Esophagus mucosa (tissue), 1 donor: ENCODE results near the gene CREB3. TPM values are rescaled to one million over a fixed set of nuclear protein-coding genes. Genes with fewer than 3 reads are reported as not detected.

Experiments used
- ATAC-seq: fragments of 200-7000 bp; cut with Tn5 transposase; one replicate; pipeline ENCODE4 v1.9.1; 2020
- total RNA-seq: library from RNA; stranded (reverse); gene quantifications from one replicate; pipeline ENCODE4 v1.2.4, GENCODE V29; 2023
- donor health status: DM: yes; HTN: yes; CAD: no.

Gene CREB3, protein sequence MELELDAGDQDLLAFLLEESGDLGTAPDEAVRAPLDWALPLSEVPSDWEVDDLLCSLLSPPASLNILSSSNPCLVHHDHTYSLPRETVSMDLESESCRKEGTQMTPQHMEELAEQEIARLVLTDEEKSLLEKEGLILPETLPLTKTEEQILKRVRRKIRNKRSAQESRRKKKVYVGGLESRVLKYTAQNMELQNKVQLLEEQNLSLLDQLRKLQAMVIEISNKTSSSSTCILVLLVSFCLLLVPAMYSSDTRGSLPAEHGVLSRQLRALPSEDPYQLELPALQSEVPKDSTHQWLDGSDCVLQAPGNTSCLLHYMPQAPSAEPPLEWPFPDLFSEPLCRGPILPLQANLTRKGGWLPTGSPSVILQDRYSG
- total RNA-seq, result 15.1 TPM

DNA sequence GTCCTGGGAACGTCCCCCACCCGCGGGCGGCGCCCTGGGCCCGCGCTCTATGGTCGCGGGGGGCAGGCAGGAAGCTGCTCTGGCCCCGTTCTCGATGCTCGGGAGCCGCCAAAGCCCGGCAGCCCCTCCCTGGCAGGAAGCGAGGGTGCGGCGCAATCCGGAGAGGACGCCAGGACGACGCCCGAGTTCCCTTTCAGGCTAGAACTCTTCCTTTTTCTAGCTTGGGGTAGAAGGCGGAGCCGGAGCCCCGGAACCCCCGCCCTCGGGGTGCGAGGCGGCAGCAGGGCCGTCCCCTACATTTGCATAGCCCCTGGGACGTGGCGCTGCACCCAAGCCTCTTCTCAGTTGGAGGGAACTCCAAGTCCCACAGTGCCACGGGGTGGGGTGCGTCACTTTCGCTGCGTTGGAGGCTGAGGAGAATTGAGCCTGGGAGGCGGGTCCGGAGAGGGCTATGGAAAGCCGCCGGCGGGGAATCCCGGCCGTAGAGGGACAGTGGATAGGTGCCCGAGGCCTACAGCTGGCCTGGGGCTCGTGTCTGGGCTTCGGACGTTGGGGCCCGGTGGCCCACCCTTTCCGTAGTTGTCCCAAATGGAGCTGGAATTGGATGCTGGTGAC is at the start of gene CREB3, which contains the start of gene TLN1:
TSS of gene CREB3 (plus strand) at position 482 of the 615 bp plus-strand sequence. CDS start at position 589, 107 bp downstream.
TSS of gene TLN1 (minus strand) at position 11 of the 615 bp plus-strand sequence. CDS start 6,501 bp downstream, outside the sequence.
- peak; percentile 92 for ATAC-seq

DNA sequence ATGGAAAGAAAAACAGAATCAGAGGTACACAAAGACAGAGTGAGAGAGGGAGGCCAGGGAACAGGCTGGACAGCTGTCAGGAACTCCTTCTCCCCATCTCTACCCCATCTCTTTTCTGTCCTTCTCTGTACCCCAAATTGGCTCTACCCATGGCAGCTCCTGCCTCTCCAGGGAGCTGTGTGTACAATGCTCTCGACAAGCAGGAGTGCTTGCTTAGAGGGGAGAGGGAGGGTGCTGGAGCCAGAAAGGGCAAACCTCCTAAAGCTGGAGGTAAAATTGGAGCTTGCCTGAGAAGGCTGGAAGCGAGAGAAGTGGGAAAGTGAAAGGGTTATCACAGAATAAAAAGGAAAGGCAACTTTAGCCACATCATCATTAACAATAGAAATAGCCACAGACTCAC is 49.1 kb upstream of the CREB3 start:
- ATAC-seq, result no peak

DNA sequence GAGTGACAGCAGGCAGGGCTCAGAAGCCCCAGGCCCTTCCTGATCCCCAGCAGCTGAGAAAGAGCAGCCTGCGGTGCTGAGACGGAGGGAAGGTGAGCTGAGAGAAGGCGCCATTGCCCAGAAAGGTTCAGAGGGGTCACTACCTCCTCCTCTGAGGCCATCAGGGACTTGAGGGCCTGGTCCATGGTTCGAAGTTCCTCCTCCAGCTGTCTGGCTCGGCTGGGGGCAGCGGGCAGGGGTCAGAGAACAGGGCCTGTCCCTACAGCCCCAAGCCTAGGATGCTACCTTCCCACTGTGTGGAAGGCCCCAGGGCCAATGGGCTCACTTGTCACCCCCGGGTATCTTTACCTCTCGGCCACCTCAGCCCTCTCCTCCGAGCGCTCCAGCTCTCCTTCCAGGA is 47.5 kb upstream of the CREB3 start:
- ATAC-seq, result no peak

DNA sequence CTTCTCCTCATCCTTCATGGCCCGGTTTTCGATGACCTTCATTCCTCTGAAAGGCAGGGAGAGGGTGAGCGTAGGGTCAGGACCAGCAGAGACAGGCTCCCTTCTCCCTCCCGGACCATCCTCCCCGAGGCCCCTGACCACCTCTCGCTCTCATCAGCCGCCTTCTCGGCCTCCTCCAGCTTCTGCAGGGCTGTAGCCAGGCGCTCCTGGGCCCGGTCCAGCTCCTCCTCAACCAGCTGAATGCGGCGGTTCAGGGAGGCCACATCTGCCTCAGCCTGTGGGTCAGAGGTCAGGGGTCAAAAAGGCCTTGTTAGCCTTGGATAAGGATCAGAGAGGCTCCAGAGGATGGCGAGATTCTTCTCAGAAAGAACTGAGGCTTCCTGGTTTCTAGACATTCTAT is 47.0 kb upstream of the CREB3 start:
- no peak for ATAC-seq

DNA sequence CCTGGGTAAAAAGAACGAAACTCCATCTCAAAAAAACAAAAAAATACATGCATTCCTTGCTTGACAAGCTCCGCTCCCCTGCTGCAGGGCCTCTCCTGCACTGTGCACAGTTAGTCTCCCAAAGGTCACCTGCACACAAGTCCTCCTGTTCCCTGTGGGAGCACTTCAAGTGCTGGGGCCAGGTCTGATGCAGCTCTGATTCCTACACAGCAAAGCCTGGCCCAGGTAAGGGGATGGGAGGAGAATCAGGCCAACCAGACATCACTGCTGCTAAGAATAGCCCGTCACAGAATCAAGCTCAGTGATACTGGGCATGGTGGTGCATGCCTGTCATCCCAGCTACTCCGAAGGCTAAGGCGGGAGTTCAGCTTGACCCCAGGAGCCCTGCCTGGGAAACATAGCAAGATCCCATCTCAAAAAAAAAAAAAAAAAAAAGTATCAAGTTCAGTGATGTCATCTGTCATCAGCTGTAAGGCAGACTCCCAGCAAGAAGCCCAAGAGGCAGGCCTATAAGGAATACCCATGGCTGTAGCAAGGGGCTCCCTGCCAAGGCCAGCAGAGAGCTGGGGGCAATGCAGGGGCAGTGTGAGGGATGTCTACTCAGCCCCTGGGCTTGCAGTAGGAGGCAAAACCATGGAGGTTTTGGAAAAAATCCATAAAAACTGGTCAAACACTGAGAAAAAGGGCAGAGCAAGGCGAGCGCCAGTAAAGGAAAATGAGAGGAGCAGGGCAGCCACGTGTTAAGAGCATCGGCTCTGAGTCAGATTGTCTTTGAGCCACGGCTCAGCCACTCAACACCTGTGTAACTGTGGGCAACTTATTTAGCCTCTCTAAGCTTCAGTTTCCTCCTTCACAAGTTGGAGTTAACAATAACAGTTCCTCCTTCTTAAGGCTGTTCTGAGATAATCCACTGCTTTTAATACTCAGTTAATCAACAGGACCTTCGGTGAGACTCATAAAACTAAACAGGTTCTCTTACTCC is 46.0 kb upstream of the CREB3 start:
- ATAC-seq, result no peak

DNA sequence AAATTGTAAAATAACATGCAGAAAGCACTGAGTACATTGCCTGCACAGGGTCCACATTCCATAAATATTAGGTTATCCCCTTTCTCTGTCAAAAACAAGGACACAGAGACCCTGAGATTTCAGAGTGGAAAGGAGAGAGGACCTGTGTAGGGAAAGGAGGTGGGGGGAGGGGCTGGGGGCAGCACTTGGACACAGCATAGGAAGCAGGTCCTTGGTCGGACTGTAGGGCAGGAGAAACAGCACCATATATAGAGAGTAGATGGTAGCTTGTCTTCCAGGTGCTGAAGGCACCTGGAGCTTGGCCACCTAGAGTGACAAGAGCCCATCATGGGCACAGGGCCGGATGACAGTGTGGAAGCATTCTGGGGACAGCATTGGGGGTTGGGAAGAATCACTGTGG is 45.2 kb upstream of the CREB3 start:
- ATAC-seq, result no peak

DNA sequence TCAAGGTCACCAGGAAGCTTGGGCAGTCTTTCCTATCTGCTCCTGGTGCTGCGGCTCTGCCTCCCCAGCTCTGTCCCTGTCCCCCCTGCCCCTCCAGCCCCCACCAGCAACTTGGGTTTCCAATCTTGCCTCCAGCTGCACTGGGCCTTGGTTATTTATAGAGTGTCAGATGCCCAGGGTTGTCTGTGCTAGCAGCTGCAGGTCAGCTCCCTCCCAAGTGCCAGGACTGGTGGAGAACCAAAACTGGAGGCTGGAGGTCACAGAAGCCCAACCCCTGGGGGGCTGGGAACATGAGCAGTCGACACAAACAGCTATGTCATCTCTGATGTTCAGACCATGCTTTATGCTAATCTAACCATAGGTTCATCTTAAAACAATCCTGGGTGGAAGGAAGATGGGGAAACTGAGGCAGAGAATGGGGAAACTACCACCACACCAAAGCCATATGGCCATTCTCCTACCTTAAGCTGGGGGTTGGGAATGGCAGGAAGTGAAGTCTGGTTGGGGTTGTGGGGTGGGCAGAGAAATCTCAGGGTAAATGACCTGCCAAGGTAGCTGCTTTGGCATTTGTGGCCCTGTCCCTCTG is 44.4 kb upstream of the CREB3 start:
- no peak for ATAC-seq

DNA sequence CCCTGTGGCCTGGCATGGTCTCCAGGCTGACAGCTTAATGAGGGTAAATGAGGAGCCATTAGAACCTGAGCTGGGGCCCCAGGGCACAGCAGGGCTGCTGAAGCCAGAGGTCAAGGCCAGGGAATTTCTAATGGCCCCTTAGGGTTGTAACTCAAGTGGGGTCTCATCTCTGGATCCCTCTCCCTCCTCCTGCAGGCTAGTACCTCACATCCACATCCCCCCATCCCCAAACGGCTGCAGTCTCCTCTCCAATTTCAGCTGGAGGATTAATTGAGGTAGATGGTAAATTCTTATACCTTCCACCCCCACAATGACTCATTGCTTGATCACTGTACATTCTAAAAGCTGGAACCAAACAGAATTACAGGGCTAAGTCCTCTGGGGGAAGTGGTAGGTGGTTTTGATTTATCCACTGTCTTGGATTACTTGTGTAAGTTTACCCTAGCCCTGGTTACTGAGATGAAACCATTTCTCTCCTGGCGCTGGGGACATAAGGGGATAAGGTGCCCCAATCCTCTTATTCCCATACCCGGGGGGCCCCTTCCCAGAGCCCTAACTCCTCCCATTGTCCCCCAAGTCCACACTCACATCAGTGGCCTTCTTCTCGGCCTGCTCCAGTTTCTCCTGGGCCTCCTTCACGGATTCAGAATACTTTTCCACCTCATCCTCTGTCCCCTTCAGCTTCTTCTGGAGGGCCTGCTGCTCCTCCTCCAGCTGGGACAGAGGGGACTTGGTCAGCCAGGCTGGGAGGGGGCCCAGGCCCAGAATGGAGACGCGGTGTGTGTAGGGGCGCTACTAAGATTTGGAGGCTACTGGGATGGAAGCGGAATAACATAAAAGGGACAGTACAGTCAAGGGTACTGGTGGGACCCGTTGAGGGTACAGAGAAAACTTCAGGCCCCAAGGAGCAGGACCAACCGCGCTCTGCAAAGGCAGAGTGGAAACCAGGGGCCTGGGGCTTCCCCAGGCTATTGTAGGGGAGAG is 43.6 kb upstream of the CREB3 start:
- peak; percentile 24 for ATAC-seq

DNA sequence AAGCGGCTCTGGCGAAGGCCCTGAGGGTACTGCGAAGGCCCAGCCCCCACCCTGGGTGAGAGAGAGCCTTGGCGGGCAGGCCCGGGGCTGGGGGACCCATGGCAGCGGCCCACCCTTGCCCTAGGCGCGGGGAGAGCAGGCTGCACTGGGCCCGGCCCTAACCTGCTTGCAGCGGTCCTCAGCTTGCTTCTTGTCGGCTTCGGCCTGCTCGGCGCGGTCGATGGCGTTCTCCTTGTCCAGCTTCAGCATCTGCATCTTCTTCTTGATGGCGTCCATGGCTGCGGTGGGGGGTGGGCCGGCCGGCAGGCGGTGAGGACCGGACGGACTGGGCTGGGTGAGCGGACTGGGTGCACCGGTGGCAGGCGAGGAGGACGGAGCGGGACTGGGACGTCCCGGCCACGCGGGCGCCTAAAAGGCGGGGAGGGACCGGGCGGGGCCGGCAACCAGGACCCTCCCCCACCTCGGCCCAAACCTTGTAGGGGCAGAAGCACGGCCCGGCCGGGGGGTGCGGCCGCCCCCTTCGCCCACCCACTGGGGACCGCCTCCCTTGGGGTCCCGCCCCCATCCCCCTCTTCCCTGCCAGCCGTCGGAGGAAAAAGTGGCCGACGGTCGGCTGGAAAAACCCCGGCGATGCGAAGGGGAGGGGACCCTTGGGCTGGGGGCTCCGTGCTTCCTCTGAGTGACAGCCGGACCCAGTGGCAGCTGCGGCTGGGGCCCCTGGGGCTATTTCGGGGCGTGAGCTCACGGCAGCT is 42.7 kb upstream of the CREB3 start, which contains the start of gene TPM2:
TSS of gene TPM2 (minus strand) at position 384 of the 752 bp plus-strand sequence. CDS start at position 276, 108 bp downstream.
- peak; percentile 39 for ATAC-seq

DNA sequence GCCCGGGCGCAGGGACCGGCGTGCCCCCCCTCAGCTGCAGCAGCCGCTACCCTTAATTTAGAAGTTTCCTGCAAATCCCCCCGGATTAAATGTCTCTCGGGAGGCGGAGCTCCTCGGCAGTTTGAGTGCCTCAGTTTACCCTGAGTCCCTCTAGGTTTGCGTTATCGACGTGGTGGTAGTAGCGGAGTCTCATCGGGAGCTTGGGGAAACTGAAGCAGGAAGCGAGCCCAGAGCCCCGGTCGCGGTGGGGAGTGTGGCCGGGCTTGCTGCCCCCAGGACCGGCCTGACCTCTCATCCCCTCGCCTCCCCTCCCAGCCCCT is 42.2 kb upstream of the CREB3 start:
- ATAC-seq, result peak; percentile 31

DNA sequence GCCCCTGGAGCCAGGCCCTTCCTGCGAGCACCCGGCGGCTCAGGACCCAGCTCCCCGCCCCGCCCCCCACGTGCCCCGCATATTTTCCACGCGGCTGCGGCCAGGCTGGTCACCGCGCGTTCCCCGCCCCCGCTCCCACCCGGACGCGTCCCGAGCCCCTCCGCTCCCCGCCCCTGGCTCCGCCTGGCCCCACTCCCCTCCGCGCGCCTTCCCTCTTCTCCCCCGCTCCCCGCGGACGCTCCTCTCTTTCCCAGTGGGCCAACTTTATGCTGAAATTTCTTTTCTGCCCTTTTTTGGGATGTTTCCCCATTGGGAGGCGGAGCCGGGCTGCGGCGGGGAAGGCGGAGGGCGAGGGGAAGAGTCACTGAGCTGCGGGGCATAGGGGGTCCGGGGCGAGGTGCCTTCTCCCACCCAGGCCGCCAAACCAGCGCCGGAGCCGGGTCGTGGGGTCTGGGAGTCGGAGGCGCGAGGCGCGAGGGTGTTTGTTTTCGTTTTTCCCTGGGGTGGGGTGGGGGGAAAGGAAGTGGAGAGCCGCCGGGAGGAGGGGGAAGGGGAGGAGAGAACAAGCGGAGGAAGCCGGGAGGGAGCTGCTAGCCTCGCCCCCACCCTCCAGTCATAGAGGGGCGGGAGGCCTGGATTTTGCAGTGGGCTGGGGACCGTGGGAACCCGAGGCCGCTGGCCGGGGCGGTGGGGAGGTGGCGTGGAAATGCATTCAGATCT is 41.7 kb upstream of the CREB3 start:
- peak; percentile 31 for ATAC-seq

DNA sequence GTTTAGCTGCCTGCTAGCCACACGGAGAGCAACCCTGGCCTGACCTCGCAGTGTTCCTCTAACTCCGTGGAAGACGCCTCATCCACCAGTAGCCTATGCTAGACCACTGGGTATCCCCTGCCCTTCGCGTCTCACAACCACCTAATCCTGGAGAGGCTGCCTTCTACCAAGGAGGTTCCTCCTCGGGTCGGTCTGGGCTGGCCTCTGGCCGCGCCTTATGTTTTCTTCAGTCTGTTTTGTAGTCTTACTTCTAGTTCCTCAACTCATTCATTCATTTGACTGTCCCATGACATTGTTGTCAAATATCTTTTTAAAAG is 41.2 kb upstream of the CREB3 start:
- peak; percentile 4 for ATAC-seq

DNA sequence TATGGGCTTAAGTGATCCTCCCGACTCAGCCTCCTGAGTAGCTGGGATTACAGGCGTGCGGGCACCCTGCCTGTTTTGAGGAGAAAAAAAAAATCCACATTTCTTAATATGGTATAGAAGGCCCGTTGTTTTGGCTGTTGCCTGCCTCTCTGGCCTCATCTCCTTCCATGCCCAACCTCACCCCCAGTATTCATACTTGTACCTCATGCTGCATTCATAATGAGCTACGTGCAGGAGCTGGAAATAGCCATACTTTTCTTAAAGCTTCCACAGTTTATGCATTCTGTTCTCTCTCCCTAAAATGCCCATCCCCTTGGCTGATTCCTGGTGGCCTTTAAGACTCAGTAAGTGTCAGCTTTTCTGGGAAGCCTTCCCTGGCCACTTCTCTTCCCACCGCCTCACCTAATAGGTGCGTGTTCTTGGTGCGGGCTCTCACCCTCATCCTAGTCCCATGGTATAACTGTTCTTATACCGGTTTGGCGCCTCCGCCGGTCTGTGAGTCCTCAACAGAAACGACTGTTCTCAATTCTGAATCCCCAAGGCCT is 40.6 kb upstream of the CREB3 start:
- ATAC-seq, result no peak

DNA sequence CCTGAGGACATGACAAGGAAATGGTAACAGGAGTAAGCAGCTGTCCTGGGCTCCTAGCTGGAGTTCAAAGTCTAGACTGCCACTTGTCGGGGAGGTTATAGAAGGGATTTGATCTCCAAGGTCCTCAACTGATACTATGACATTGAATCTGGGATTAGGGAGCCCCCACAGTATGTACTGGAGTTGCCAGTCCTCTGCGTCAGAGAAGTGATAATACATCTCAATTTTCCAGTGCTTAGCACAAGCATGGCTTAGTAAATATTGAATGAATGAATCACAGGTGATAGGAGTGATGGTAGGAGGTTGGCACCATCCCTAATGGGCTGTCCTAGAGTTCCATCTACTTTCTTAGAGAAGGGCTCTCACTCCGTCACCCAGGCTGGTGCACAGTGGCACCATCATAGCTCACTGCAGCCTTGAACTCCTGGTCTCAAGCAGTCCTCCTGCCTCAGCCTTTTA is 36.5 kb upstream of the CREB3 start:
- no peak for ATAC-seq

DNA sequence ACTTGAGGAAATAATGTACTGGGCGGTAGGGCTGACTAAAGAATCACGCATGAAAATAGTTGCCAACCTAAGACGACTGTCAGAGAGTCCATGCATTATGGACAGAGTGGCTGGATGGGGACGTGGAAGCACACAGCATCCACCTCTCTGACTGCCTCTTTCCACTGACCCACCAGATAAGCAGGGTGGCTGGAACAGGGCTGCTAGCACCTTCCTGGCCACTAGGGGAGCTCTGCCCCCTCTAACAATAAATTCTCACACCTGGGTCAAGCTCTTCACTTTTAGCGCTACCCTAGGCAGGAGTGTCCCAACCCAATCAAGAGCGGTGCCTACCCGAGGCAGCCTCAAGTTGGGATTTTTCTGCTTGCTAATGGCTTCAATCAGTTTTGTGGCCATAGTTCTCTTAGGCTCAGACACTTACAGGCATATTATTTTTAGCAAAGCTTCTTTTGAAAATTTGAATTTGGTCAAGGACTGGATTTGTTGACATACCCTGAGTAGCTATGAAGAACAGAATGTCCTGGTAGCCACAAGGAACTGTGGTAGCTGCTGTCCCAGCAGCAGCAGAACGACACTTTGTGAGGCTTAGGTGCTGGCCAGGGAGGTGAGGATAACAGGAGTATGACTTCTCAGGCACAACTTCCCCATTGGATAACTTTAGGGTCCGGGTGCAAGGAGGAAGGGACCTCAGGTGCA is 35.8 kb upstream of the CREB3 start:
- ATAC-seq, result peak; percentile 55

DNA sequence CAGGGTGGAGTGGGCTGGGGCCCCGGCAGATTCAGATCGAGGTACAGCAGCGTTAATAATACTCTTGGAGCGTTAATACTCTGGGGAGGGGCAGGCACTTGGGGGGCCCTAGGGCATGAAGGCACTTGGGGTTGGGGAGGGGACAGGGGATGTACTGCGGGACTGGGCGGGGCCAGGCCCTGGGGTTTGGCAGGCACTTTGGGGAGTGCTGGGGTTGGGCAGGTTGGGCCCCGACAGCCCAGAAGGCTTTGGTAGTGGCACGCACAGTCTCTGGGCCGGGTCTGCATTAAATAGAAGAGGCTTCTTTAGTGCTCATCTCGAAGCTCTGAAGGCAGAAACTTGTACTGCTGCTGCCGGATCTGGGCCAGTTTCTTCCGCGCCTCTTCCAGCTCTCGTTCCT is 35.0 kb upstream of the CREB3 start:
- peak; percentile 26 for ATAC-seq

DNA sequence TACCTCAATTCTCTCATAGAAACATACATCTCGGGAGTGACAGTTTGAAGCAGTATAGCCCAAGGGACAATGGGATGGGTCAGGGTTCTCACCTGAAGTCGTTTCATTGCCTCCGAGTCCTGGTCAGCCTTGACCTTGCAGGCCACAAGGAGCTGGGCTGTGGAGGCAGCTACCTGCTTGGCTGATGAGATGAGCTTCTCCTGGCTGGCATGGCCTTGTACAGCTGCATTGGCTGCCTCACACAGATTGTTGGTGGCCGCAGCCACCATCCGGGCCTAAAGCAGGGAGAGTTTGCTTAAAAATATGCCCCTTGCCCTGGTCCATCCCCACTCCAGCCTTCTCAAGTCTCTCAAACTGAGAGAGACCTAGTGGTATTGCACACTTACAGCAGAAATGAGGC is 34.2 kb upstream of the CREB3 start:
- ATAC-seq, result no peak

DNA sequence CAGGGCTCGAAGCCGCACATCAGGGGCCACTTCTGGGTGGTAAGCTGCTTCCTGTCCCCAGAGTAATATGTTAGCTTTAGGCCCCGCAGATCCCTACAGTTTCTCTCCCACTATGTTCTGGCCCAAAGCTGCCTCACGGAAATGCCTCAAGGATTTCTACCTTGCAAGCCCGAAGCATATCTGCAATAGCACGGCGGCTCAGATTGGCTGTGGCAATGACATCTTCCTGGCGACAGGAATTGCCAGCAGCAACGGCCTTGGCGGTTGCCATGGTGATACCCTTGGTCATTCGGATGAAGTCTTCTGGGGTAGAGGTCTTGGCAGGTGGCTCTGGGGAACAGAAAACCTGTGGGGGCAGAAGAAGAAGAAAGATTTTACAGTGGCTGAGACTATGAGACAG is 32.4 kb upstream of the CREB3 start:
- no peak for ATAC-seq

DNA sequence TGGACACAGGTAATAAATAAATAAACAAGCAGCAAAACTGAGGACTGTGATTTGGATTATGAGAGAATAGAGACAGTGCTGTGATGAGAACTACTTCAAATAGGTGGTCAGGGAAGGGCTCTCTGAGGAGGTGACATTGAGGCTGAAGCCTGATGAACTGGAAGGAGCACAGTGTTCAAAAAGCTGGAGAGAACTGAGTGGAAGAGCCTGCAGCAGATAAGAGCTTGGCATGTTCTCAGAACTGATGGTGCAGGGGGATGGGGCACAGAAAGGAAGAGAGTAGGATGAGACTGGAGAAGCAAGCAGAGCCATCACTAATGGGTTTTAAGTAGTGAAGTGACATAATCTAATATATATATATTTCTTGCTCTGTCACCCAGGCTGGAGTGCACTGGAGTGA is 31.5 kb upstream of the CREB3 start:
- ATAC-seq, result no peak
